H1 (cell line): Measurements from ENCODE around the gene IRF8. TPM values are rescaled to one million over a fixed set of nuclear protein-coding genes. Genes with fewer than 3 reads are reported as not detected.

ENCODE experiments used
- CTCF ChIA-PET: fragments of 300-600 bp; sonication (Branson Sonifier 250); formaldehyde crosslinking; loops from one replicate; lab custom pipeline; 2021; ENCODE audit not compliant: partially characterized antibody; lab: Charles Lee
- POLR2A ChIA-PET: fragments of 300-600 bp; sonication (Branson Sonifier 250); formaldehyde crosslinking; loops from one replicate; lab custom pipeline; 2021; ENCODE audit warnings: inconsistent platforms; ENCODE audit not compliant: partially characterized antibody; lab: Charles Lee
- DNase-seq, 2 experiments: peaks; one replicate each; pipeline versions ENCODE4 v3.0.0 to v3.0.0-alpha.2; 2010 to 2022; ENCODE audit warnings: low spot score in 2 of 2, low read depth in 1 of 2, mixed read lengths in 1 of 2
- FAIRE-seq: peaks from 2 replicates; lab custom pipeline; 2011; peaks lifted over from hg19 to GRCh38; lab: Jason Lieb, UNC
- H2AFZ ChIP-seq: 2 replicates; pipeline ENCODE4 v1.8.1; 2012; ENCODE audit warnings: low read length, inconsistent platforms
- H2AK5ac ChIP-seq: 2 replicates; pipeline ENCODE4 v1.6.1; 2013; ENCODE audit warnings: low read depth, low read length
- H2BK120ac ChIP-seq: replicated peaks from 2 replicates; pipeline ENCODE3; 2013; ENCODE audit warnings: low read depth, low read length, inconsistent platforms
- H2BK12ac ChIP-seq: 2 replicates; pipeline ENCODE4 v1.6.1; 2013; ENCODE audit warnings: low read depth, low read length
- H2BK15ac ChIP-seq: 2 replicates; pipeline ENCODE4 v1.6.1; 2013; ENCODE audit warnings: low read length
- H2BK20ac ChIP-seq: 2 replicates; pipeline ENCODE4 v1.6.1; 2013; ENCODE audit warnings: low read length
- H2BK5ac ChIP-seq: 2 replicates; pipeline ENCODE4 v1.6.1; 2013; ENCODE audit warnings: low read depth, low read length
- H3K14ac ChIP-seq: 2 replicates; pipeline ENCODE4 v1.6.1; 2013; ENCODE audit warnings: inconsistent platforms; ENCODE audit not compliant: insufficient read length
- H3K18ac ChIP-seq: 2 replicates; pipeline ENCODE4 v1.6.1; 2013; ENCODE audit warnings: low read length; ENCODE audit errors: extremely low read depth
- H3K23ac ChIP-seq: 2 replicates; pipeline ENCODE4 v1.6.1; 2013; ENCODE audit warnings: inconsistent platforms; ENCODE audit not compliant: insufficient read length
- H3K23me2 ChIP-seq: 2 replicates; pipeline ENCODE4 v1.6.1; 2013; ENCODE audit warnings: low read depth, low read length
- H3K27ac ChIP-seq: 2 replicates; pipeline ENCODE4 v1.6.1; 2011; ENCODE audit warnings: low read depth, low read length, inconsistent platforms
- H3K27me3 ChIP-seq, 4 experiments: replicated peaks in 1 of 4; 1 replicate in 1 of 4; 2 replicates in 3 of 4; pipeline versions ENCODE4 v1.6.1 to v1.8.1; 2011 to 2013; ENCODE audit warnings: low read length in 3 of 4, mild to moderate bottlenecking in 3 of 4, inconsistent platforms in 2 of 4, mixed read lengths in 2 of 4, moderate library complexity in 1 of 4; ENCODE audit not compliant: control insufficient read depth in 3 of 4, insufficient read depth in 3 of 4; ENCODE audit errors: extremely low read depth in 1 of 4
- H3K36me3 ChIP-seq, 4 experiments: 2 replicates each; pipeline versions ENCODE4 v1.6.1 to v1.8.1; 2011 to 2013; ENCODE audit warnings: mild to moderate bottlenecking in 4 of 4, low read length in 3 of 4, moderate library complexity in 2 of 4, control low read depth in 1 of 4, inconsistent platforms in 1 of 4; ENCODE audit not compliant: insufficient read depth in 4 of 4, control insufficient read depth in 2 of 4
- H3K4ac ChIP-seq: replicated peaks from 2 replicates; pipeline ENCODE3; 2013; ENCODE audit warnings: low read length, low read depth, mixed read lengths, inconsistent platforms; ENCODE audit not compliant: insufficient read length
- H3K4me1 ChIP-seq, 4 experiments: replicated peaks in 1 of 4; 1 replicate in 1 of 4; 2 replicates in 3 of 4; pipeline versions ENCODE4 v1.6.1 to v1.8.1; 2011 to 2013; ENCODE audit warnings: low read length in 3 of 4, inconsistent platforms in 2 of 4, mixed read lengths in 1 of 4; ENCODE audit not compliant: insufficient read depth in 4 of 4, control insufficient read depth in 3 of 4
- H3K4me2 ChIP-seq, 2 experiments: 2 replicates each; pipeline versions ENCODE4 v1.6.1 to v1.8.1; 2011 to 2013; ENCODE audit warnings: low read depth in 2 of 2, low read length in 2 of 2, control low read depth in 1 of 2, inconsistent platforms in 1 of 2, mild to moderate bottlenecking in 1 of 2; ENCODE audit not compliant: insufficient read depth in 1 of 2
- H3K4me3 ChIP-seq, 4 experiments: fragments of 200-600, 300-600 bp in 1 of 4; sonication (generic), shearing (Covaris generic), sonication (Bioruptor Twin) in 1 of 4; 2 replicates each; pipeline versions ENCODE4 v1.5.1 to v1.8.1; 2011 to 2016; ENCODE audit warnings: low read length in 4 of 4, low read depth in 3 of 4, control low read depth in 2 of 4, inconsistent platforms in 2 of 4, mild to moderate bottlenecking in 2 of 4, mixed read lengths in 1 of 4, moderate library complexity in 1 of 4; ENCODE audit not compliant: insufficient read depth in 2 of 4; ENCODE audit errors: extremely low read depth in 1 of 4
- H3K56ac ChIP-seq: replicated peaks from 2 replicates; pipeline ENCODE3; 2013; ENCODE audit warnings: low read depth, mild to moderate bottlenecking, mixed read lengths, low read length, inconsistent platforms; ENCODE audit not compliant: insufficient read length
- H3K79me1 ChIP-seq: 2 replicates; pipeline ENCODE4 v1.6.1; 2013; ENCODE audit warnings: low read depth, low read length, control low read depth
- H3K79me2 ChIP-seq, 2 experiments: 2 replicates each; pipeline versions ENCODE4 v1.6.1 to v1.8.1; 2012 to 2013; ENCODE audit warnings: low read length in 2 of 2, mild to moderate bottlenecking in 2 of 2, inconsistent platforms in 1 of 2; ENCODE audit not compliant: insufficient read depth in 2 of 2, control insufficient read depth in 1 of 2
- H3K9ac ChIP-seq, 4 experiments: replicated peaks in 1 of 4; 1 replicate in 1 of 4; 2 replicates in 3 of 4; pipeline versions ENCODE4 v1.6.1 to v1.8.1; 2011 to 2013; ENCODE audit warnings: low read depth in 3 of 4, low read length in 3 of 4, control low read depth in 2 of 4, mild to moderate bottlenecking in 2 of 4, moderate library complexity in 2 of 4, inconsistent platforms in 1 of 4; ENCODE audit errors: extremely low read depth in 1 of 4
- H3K9me3 ChIP-seq, 2 experiments: 2 replicates each; pipeline versions ENCODE4 v1.6.1 to v1.8.1; 2012 to 2013; ENCODE audit warnings: mild to moderate bottlenecking in 2 of 2, moderate library complexity in 2 of 2, control low read depth in 1 of 2, inconsistent platforms in 1 of 2, low read depth in 1 of 2, low read length in 1 of 2, mixed read lengths in 1 of 2; ENCODE audit not compliant: insufficient read depth in 2 of 2
- H4K20me1 ChIP-seq, 2 experiments: replicated peaks in 1 of 2; 2 replicates each; pipeline versions ENCODE3 to v1.8.1; 2011 to 2013; ENCODE audit warnings: inconsistent platforms in 2 of 2, low read length in 2 of 2, mild to moderate bottlenecking in 1 of 2; ENCODE audit not compliant: insufficient read depth in 2 of 2, control insufficient read depth in 1 of 2
- H4K5ac ChIP-seq: 2 replicates; pipeline ENCODE4 v1.6.1; 2013; ENCODE audit warnings: low read length, low read depth, mixed read lengths, inconsistent platforms; ENCODE audit not compliant: insufficient read length
- H4K8ac ChIP-seq: 2 replicates; pipeline ENCODE4 v1.8.0; 2013; ENCODE audit warnings: mild to moderate bottlenecking, moderate library complexity, low read length, inconsistent platforms; ENCODE audit not compliant: insufficient read depth; ENCODE audit errors: extremely low read depth
- H4K91ac ChIP-seq: replicated peaks from 2 replicates; pipeline ENCODE3; 2013; ENCODE audit warnings: low read length, mixed read lengths, inconsistent platforms; ENCODE audit not compliant: insufficient read length
- ATF2 ChIP-seq: IDR thresholded peaks from 2 replicates; pipeline ENCODE4 v1.6.1; 2012; ENCODE audit warnings: low read length, inconsistent platforms
- CTCF ChIP-seq, 3 experiments: IDR thresholded peaks; 1 replicate in 2 of 3; 2 replicates in 1 of 3; pipeline versions ENCODE4 v1.5.1 to v1.6.1; 2011; ENCODE audit warnings: low read length in 3 of 3, mild to moderate bottlenecking in 3 of 3, inconsistent platforms in 2 of 3, low read depth in 1 of 3, moderate library complexity in 1 of 3; ENCODE audit not compliant: insufficient read depth in 1 of 3; ENCODE audit errors: control extremely low read depth in 1 of 3
- MAFK ChIP-seq: IDR thresholded peaks from 2 replicates; pipeline ENCODE4 v1.6.1; 2012; ENCODE audit warnings: low read depth, mild to moderate bottlenecking, improper control_type of control experiment, low read length
- RAD21 ChIP-seq, 2 experiments: IDR thresholded peaks in 1 of 2; conservative IDR thresholded peaks in 1 of 2; 2 replicates each; pipeline ENCODE4 v1.6.1; 2011; ENCODE audit warnings: low read depth in 2 of 2, low read length in 2 of 2, improper control_type of control experiment in 1 of 2, inconsistent platforms in 1 of 2, mild to moderate bottlenecking in 1 of 2, moderate library complexity in 1 of 2
- SUZ12 ChIP-seq: fragments of 200-600 bp; sonication (generic); IDR thresholded peaks from 2 replicates; pipeline ENCODE4 v1.6.1; 2012; ENCODE audit warnings: mild to moderate bottlenecking, inconsistent platforms, low read length, moderate library complexity, mixed read lengths
- WGBS, 2 experiments: shearing (Covaris generic) in 1 of 2; methylation state at CpG; one replicate each; pipeline versions ENCODE4 v1.1.6 to v1.1.7; 2013 to 2015; ENCODE audit warnings: low lambda C conversion rate in 2 of 2, mixed read lengths in 2 of 2, inconsistent platforms in 1 of 2, low coverage in 1 of 2, missing lambda C conversion rate in 1 of 2; ENCODE audit not compliant: insufficient replicate concordance in 2 of 2, insufficient coverage in 1 of 2, insufficient read length in 1 of 2; ENCODE audit errors: extremely low coverage in 1 of 2, missing lambda C conversion rate in 1 of 2; 5-methylcytosine and 5-hydroxymethylcytosine counted together
- polyA plus RNA-seq, 7 experiments: library from polyadenylated mRNA; depleted of rRNA in 3 of 7; stranded (reverse) in 5 of 7; unstranded in 2 of 7; fragments of >200 nt in 5 of 7; fragments of 200-250 nt in 2 of 7; gene quantifications; 1 replicate in 5 of 7; 2 replicates in 1 of 7; 4 replicates in 1 of 7; pipeline versions ENCODE4 v1.2.1 to v1.2.3, GENCODE V29; 2011 to 2013; ENCODE audit warnings: missing spikeins in 2 of 7, mixed read lengths in 2 of 7
- total RNA-seq: library from RNA; stranded (reverse); fragmentation: NEBNext Ultra II Directional; extraction: Animal tissue kit (Norgen Biotek cat#: 25700); gene quantifications from 2 replicates; pipeline ENCODE4 v1.2.1, GENCODE V29; 2021

IRF8 gene
- total and polyA plus RNA-seq, 2 of the 8 experiments (the other 6 are each of a cell fraction or from before 2014, with no cell fraction given): 0.35 to 2.0 TPM

- peaks cover 0 to 3% (median 0%) of the 10 kb centered on the region in 4 experiments; a peak in 3 of 7 replicates for H3K27me3 ChIP-seq
- no peak overlapping the region for H3K9ac ChIP-seq
- H2BK5ac ChIP-seq: no peak overlapping the region
- ChIA-PET CTCF (no interaction called here), POLR2A (no interaction called here)
- no peak overlapping the region for H3K4me3 ChIP-seq
- no peaks in the 10 kb centered on the region for H3K79me2 ChIP-seq
- FAIRE-seq: no peak
- H3K27ac ChIP-seq: no peak overlapping the region
- no peaks in the 10 kb centered on the region for H3K36me3 ChIP-seq
- H4K20me1 ChIP-seq: no peaks in the 10 kb centered on the region
- H3K79me1 ChIP-seq: no peaks in the 10 kb centered on the region
- no peak overlapping the region for H3K4ac ChIP-seq
- no peak overlapping the region for H3K14ac ChIP-seq
- no peak overlapping the region for H2BK15ac ChIP-seq
- no peak overlapping the region for H4K5ac ChIP-seq
- no peak overlapping the region for H2BK120ac ChIP-seq
- no peak overlapping the region for H3K56ac ChIP-seq
- H4K91ac ChIP-seq: no peak overlapping the region
- no peaks in the 10 kb centered on the region for H3K9me3 ChIP-seq
- no peaks in the 10 kb centered on the region for H3K4me1 ChIP-seq
- 89% methylated on average over 14 of the region's 14 CpGs; no CpG with 5 or more reads in 1 of the 2 experiments for WGBS, 2 experiments
- no peak overlapping the region for H3K4me2 ChIP-seq
- H2AK5ac ChIP-seq: no peak overlapping the region
- no peak overlapping the region for H2BK20ac ChIP-seq
- no peak overlapping the region for H4K8ac ChIP-seq
- H2AFZ ChIP-seq: no peak overlapping the region
- no peak overlapping the region for H3K18ac ChIP-seq
- no peak for DNase-seq
- H3K23me2 ChIP-seq: no peaks in the 10 kb centered on the region
- no peak overlapping the region for H2BK12ac ChIP-seq
- no peak overlapping the region for H3K23ac ChIP-seq
- TF ChIP-seq ATF2 (no peak), MAFK (no peak), CTCF (IDR thresholded peaks at IDR 0.05; ENCODE audit: control extremely low read depth in 1 of 3, insufficient read depth in 1 of 3, low read depth in 1 of 3, low read length in 3 of 3) (no peak), SUZ12 (no peak), RAD21 (IDR thresholded peaks at IDR 0.05 in 1 of 2, conservative IDR thresholded peaks at IDR 0.05 in 1 of 2; ENCODE audit: low read depth in 2 of 2, low read length in 2 of 2) (no peak)
Measured at GRCh38 chr16:85883813-85884212, 15.1 kb upstream of the IRF8 start.
